Transverse colon (tissue), 3 donors: ENCODE measurements around the gene CEP89.

ENCODE experiments used
- CTCF ChIP-seq, 5 experiments: fragments of 200-600 bp in 3 of 5; fragments of 450-650 bp in 2 of 5; sonication (generic) in 3 of 5; IDR thresholded peaks; 1 replicate in 2 of 5; 2 replicates in 3 of 5; pipeline ENCODE4 v1.5.1; 2016 to 2017; ENCODE audit warnings: antibody characterized with exemption in 5 of 5, inconsistent platforms in 3 of 5, mild to moderate bottlenecking in 2 of 5, moderate library complexity in 1 of 5
- POLR2A ChIP-seq: fragments of 450-650 bp; IDR thresholded peaks from one replicate; pipeline ENCODE4 v1.6.1; 2016; ENCODE audit warnings: antibody characterized with exemption, mild to moderate bottlenecking, moderate library complexity

DNA sequence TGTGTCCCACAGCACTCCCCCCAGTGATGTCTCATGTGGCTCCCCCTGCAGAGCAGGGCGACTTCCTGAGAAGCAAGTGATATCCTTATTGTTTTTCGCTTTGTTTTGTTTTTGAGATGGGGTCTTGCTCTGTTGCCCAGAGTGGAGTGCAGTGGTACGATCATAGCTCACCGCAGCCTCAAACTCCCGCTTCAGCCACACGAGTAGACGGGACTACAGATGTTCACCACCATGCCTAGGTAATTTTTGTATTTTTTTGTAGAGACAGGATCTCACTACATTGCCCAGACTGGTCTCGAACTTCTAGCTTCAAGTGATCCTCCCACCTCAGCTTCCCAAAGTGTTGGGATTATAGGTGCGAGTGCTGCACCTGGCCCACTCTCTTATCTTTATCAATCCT lies 5.0 kb downstream of the CEP89 start:
- TF ChIP-seq CTCF (IDR thresholded peaks at IDR 0.05) (no peak), POLR2A (no peak)
